HG03139 (cell line): ENCODE measurements around the gene TRIM47.
A peak's percentile ranks its signal among the peaks of the same experiment; 100 is the strongest.
"Not testable (repeated sequence)": the region's sequence is repeated elsewhere in the genome, so short reads cannot be mapped to it uniquely, and the experiment has no call there.

ENCODE experiments used
- ATAC-seq: cut with Tn5 transposase; IDR thresholded peaks from one replicate; pipeline ENCODE4 v1.9.1; 2021; ENCODE audit not compliant: unreplicated experiment

TRIM47 gene

GRCh38 chr17:75892556-75893224, 14.3 kb upstream of the TRIM47 start:
- no peak for ATAC-seq

- no peak for ATAC-seq
Observed at GRCh38 chr17:75891605-75892555, 13.5 kb upstream of the TRIM47 start.

DNA sequence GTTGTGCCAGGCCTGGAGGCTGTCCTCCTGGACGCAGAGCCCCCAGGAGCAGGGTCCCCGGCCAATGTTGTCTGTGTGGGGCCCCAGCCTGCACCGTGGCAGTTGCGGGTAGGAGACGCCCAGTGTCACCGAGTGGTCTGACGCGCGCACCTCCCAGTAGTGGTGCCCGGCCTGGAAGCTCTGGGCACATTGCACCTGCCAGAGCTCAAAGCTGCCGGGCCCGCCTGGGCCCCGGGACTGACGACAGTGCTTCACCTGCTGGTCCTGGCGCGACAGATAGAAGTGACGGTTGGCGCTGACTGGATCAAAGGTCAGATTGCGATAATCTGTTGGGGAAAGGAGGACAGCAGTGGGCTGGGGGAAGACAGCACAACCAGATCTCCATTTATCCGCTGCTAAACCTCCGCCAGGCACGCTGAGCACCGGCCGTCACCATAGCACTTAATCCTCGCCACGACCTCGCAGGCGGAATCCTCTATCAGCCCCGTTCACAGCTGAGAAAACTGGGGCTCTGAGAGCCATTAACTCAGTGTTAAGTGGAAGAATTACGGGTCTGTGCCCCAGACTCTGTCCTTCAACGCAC, 12.7 kb upstream of the TRIM47 start:
- no peak for ATAC-seq

DNA sequence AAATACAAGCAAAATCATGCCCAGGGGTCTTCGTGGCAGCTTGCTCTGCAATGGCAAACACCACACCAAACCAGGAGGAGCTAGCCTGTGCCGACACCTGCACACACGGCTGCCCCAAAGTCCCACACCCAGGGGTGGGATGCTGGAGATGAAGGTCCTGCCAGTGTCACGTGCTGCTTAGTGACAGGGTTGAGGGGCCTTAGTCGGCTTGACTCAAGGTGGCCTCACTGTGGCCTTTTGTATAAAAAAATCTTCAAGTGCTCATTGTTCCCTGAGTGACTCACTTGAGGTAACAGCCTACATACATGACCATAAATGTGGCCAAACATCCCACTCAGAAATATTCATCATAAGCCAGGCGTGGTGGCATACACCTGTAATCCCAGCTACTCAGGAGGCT, 11.1 kb upstream of the TRIM47 start:
- no peak for ATAC-seq

- no peak for ATAC-seq
Observed at GRCh38 chr17:75888484-75888883, 10.1 kb upstream of the TRIM47 start.

DNA sequence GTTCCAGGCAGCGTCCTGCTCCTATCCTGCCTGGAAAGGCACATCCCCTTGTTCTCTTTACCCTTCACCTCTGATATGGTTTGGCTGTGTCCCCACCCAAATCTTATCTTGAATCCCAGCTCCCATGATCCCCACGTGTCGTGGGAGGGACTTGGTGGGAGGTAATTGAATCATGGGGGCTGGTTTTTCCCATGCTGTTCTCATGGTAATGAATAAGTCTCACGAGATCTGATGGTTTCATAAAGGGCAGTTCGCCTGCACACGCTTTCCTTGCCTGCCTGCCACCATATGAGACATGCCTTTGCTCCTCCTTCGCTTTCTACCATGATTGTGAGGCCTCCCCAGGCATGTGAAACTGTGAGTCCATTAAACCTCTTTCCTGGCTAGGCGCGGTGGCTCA, 7.5 kb upstream of the TRIM47 start:
- not testable (repeated sequence) for ATAC-seq

DNA sequence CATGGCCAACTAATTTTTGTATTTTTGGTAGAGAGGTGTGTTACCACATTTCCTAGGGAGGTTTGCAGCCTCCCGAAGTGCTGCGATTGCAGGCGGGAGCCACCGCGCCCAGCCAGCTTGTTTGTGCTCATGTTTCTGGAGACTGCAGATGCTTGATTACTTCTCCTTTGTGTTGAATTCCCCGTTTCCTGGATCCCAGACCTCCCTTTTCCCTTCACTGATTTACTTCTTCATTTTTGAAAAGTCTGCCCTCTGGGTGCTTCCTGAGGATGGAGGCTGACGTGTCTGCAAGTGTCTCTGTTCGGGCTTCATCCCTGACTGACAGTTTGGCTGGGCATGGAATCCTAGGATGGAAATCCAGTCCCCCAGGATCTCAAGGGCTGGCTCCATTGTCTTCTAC, 7.0 kb upstream of the TRIM47 start:
- ATAC-seq: no peak

DNA sequence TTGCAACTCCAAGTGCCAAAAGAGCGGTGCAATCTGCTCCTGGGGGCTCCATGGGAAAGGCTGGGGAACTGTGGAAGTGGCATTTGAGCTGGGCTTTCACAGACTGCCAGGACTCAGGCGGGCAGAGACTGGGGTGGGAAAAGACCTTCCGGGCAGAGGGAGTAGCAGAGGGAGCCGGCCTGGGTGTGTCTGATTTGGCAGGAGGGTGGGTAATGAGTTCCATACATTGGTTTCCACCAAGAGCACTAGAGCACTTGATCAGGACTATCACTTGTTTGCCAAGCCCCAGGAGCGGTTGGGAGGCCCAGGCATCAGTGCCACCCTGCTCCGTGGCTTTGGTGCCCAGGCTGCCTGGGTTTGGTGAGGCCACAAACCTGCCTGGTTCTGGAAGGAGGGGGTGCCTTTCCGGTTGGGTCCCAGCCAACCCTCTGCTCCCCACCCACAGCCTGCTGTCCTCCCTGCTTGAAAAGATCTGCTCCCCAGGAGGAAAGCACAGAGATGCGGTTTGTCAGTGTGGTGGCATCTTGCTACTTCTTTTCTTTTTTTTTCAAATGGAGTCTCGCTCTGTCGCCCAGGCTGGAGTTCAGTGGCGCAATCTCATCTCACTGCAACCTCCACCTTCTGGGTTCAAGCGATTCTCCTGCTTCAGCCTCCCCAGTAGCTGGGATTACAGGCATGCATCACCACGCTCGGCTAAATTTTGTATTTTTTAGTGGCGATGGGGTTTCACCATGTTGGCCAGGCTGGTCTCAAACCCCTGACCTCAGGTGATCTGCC, 3.5 kb upstream of the TRIM47 start:
- no peak for ATAC-seq

- ATAC-seq: no peak
Observed at GRCh38 chr17:75880266-75880665, 1.9 kb upstream of the TRIM47 start.

GRCh38 chr17:75877752-75878173, 618 bp downstream of the TRIM47 start:
- peak; percentile 45 for ATAC-seq

DNA sequence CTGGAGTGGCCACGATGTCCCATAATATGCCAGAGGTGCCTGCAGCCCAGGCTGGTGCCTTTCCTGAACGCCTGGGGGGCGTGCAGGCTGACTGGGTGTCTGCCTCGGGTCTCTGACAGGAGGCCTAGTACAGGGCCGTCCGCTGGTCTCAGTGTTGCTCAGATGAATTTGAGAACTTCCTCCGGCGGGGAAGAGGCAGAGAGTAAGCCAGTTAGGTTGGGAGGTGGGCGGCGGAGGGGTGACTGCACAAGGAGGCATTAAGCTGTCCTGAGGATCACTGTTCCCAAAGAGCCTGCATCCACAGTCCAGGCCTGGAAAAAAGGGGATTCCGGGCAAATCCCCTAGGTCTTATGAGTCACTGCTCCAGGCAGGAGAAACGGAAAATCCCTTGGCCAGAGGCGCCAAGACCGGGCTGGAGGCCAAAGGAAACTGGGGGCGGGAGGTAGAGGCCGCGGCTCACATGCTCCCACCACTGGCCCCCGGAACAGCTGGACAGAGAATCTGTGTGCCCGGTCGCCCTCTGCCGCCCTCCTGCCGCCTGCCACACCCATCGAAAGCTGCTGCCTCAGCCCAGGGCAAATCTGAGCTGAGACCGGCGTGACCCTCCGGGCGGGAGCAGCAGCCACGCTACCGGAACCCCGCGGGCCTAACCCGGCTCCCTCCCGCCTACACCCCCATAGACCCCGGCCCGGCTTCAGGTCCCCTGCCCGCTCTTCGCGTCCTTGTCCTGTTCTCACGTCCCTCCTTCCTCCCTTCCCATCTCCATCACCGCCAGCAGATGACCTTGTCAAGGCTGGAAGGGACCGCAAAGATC, 1.2 kb downstream of the TRIM47 start:
- ATAC-seq: no peak

DNA sequence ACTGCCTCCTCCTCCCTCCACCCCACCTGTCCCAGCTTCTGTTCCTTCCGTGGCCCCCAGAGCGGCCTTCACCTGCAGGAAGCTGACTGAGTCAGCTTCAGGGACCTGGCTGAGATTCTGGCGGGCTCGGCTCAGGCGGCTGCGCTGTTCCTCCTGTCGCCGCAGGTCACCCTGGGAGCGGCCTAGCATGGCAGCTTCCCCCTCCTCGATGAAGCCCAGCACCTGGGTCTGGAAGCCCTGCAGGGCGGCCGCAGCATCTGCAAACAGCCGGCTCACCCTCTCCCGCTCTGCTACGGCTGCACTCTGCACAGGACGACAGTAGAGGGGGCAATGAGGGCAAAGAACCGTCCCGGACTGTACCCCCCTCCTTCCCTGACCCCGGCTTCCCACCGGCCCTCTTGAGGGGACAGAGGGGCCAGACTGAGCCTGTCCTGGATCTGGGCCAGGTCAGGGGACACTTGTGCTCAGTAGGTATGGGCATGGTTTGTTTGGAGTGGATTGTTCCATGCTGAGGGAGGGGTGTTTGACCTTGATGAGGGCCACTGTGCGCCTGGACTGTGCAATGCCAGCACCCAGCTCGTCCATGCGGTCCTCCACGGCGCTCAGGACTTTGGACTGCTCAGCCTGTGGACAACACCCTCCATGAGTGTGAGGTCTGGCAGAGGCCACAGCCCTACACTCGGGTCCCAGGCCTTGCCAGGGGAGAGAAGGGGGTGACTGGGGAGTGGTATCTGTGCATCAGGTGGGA, 2.0 kb downstream of the TRIM47 start:
- no peak for ATAC-seq

DNA sequence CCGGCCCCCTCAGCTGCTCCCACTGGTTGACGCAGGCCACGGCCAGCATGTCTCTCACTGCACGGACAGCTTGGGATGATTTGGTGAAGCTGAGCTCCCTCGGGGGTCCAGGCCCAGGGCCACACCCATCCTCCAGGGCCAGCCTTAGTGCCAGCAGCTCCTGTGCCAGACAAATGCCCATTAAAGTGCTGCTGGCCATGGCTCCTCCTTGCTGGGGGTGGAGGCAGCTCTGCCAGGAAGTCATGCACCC, 2.5 kb downstream of the TRIM47 start:
- no peak for ATAC-seq

- no peak for ATAC-seq
Observed at GRCh38 chr17:75875182-75875939, 3.0 kb downstream of the TRIM47 start.

DNA sequence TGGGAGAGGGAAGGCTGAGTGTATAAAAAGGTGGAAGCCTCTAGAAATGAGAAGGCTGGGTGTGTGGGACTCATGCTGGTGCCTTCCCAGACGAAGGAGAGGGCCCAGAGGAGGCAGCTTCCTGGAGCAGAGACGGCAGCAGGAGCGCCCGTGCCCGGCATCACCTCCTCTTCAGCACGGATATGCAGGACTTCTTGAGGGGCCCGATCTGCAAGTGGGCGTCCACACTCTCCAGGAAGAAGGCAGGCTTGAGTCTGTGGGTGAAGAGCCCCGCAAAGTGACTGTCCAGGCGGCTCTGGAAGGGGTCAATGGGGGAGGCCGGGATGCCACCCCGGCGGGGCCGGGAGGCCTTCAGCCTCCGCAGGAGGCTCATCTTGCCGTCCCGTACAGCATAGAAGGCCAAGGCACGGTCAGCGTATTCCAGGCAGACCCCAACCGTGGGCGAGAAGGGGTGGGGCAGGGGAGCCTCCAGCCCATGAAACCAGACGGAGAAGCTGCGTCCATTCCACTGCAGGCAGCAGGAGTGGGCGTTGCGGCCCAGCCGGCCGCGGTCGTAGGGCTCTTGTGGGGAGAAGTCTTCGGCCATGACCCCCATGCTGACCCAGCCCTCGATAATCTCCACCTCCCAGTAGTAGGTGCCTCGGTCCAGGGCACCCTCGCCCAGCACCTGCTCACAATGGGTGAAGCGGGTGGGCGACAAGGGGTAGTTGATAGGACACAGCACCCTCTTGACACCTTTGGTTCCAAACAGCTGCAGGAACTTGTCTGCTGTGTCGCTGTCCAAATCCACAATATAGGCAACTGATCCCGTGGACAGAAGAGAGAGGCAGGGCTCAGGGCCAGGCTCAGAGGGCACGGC, 3.8 kb downstream of the TRIM47 start:
- ATAC-seq: no peak

DNA sequence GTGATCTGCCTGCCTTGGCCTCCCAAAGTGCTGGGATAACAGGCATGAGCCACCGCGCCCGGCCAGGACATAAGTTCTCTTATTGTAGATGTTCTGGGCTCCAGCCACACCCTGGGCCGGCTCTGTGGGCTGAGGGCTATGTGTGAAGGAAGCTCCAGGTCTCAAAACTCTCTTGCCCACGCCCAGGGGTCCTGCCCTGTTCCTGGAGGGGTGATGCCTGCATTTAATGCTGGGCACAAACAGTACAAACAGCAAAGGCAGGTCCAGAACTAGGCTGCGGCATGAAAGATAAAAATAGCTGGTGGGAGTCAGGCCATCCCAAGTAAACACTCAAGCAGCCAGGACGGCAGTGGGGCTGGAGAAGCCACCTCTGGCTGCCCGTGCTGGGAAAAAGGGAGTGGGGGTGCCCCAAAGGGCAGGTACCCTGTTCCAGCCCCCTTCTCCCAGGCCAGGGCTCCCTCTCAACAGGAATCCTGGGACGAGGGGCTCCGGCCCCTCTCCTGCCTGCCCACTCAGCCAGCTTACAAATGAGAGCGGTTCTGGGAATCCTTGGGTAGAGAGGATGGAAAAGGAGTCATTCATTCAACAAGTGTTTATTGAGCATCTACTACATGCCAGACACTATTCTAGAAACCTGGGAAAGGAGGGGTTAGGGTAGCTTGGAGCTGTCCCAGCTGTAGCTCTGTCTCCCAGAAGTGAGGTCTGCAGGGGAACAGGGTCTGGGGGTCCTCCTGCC, 4.6 kb downstream of the TRIM47 start:
- ATAC-seq: no peak
